Esophagus muscularis mucosa (tissue), 4 donors: ENCODE data around the gene ATG16L2. TPM values are rescaled to one million over a fixed set of nuclear protein-coding genes. Genes with fewer than 3 reads are reported as not detected.

Experiments
- DNase-seq: peaks from one replicate; pipeline ENCODE4 v3.0.0-alpha.2; 2017; ENCODE audit errors: extremely low spot score
- H3K27ac ChIP-seq, 4 donors: fragments of 200-600 bp; sonication (generic); replicated peaks in 1 of 4; 1 replicate in 3 of 4; 2 replicates in 1 of 4; pipeline ENCODE4 v1.5.1; 2016 to 2019; ENCODE audit warnings: mild to moderate bottlenecking in 1 of 4
- H3K27me3 ChIP-seq, 4 donors: fragments of 200-600 bp; sonication (generic); one replicate each; pipeline versions ENCODE4 v1.5.1 to v1.6.0; 2016 to 2019
- H3K36me3 ChIP-seq, 4 donors: fragments of 200-600 bp; sonication (generic); one replicate each; pipeline ENCODE4 v1.5.1; 2016 to 2019
- H3K4me1 ChIP-seq, 4 donors: fragments of 200-600 bp; sonication (generic); one replicate each; pipeline ENCODE4 v1.5.1; 2016 to 2019
- H3K4me3 ChIP-seq, 4 donors: fragments of 200-600 bp; sonication (generic); 1 replicate in 2 of 4; 2 replicates in 2 of 4; pipeline ENCODE4 v1.5.1; 2016 to 2019; ENCODE audit warnings: mild to moderate bottlenecking in 4 of 4, moderate library complexity in 1 of 4
- H3K9me3 ChIP-seq, 4 donors: fragments of 200-600 bp; sonication (generic); 1 replicate in 3 of 4; 2 replicates in 1 of 4; pipeline ENCODE4 v1.5.1; 2016 to 2019
- CTCF ChIP-seq, 3 experiments: fragments of 200-600 bp in 2 of 3; fragments of 450-650 bp in 1 of 3; sonication (generic) in 2 of 3; IDR thresholded peaks; one replicate each; pipeline ENCODE4 v1.5.1; 2017 to 2019; ENCODE audit warnings: antibody characterized with exemption in 3 of 3, mild to moderate bottlenecking in 2 of 3, moderate library complexity in 1 of 3
- EP300 ChIP-seq: sonication (generic); formaldehyde crosslinking; IDR thresholded peaks from one replicate; pipeline ENCODE4 v1.6.1; 2017; ENCODE audit warnings: antibody characterized with exemption
- POLR2A ChIP-seq: fragments of 450-650 bp; IDR thresholded peaks from one replicate; pipeline ENCODE4 v1.6.1; 2017; ENCODE audit warnings: antibody characterized with exemption, moderate library complexity, mild to moderate bottlenecking, low read depth
- POLR2AphosphoS5 ChIP-seq, 2 donors: sonication (generic); formaldehyde crosslinking; IDR thresholded peaks; one replicate each; pipeline ENCODE4 v1.6.1; 2017; ENCODE audit warnings: antibody characterized with exemption in 2 of 2
- WGBS: methylation state at CpG from one replicate; pipeline ENCODE4 v1.1.5; 2018; 5-methylcytosine and 5-hydroxymethylcytosine counted together
- intact Hi-C: fragments of 100-400 bp; cut with DNase I; formaldehyde crosslinking; loops from one replicate; pipeline ENCODE4 v1.15.1; 2023
- total RNA-seq, 4 donors: library from RNA; depleted of rRNA; stranded (reverse); fragments of >200 nt; gene quantifications; one replicate each; pipeline versions ENCODE4 v1.1.0 to v1.2.1, GENCODE V29; 2016

The ATG16L2 gene
- total RNA-seq, 4 donors from 2014 or later: 11.8 to 19.3 (median 18.2) TPM

GRCh38 chr11:72793425-72794367, 20.5 kb upstream of the ATG16L2 start, which contains the start of gene STARD10:
Gene STARD10 (minus strand): TSS chr11:72794047. CDS start chr11:72781181, 12,866 bp downstream.
- TF ChIP-seq CTCF (IDR thresholded peaks at IDR 0.05) (peak; percentile 94 to 100 (median 99)), POLR2A (no peak), POLR2AphosphoS5 (IDR thresholded peaks at IDR 0.05) (peak; percentile 80 to 86), EP300 (no peak)
- 3% methylated on average over 22 of the region's 55 CpGs for WGBS
- H3K27me3 ChIP-seq: no peaks in the 10 kb centered on the region
- no peaks in the 10 kb centered on the region for H3K36me3 ChIP-seq
- intact Hi-C loops: loop anchor here (1.0 kb wide), 1 partner anchor 68 kb away; no protein-coding TSS in a partner anchor
- DNase-seq: peak; percentile 99
- peak within 1 kb of the TSS; percentile 66 to 75 (median 68) for H3K4me3 ChIP-seq
- H3K4me1 ChIP-seq: peaks cover 30 to 33% (median 31%) of the 10 kb centered on the region in 4 donors
- H3K9me3 ChIP-seq: no peaks in the 10 kb centered on the region
- peak within 1 kb of the TSS; percentile 87 to 95 (median 92) for H3K27ac ChIP-seq

GRCh38 chr11:72798361-72798760, 15.8 kb upstream of the ATG16L2 start:
- WGBS: 79% methylated on average over 4 of the region's 4 CpGs
- H3K36me3 ChIP-seq: no peaks in the 10 kb centered on the region
- no peaks in the 10 kb centered on the region for H3K27me3 ChIP-seq
- no peak overlapping the region for H3K4me3 ChIP-seq
- no peak overlapping the region for H3K27ac ChIP-seq
- H3K9me3 ChIP-seq: no peaks in the 10 kb centered on the region
- intact Hi-C loops: no loop called here
- no peak for TF ChIP-seq POLR2A
- TF ChIP-seq POLR2AphosphoS5 (IDR thresholded peaks at IDR 0.05): no peak
- TF ChIP-seq EP300: no peak
- no peak for TF ChIP-seq CTCF (IDR thresholded peaks at IDR 0.05)
- peaks cover 8 to 10% (median 9%) of the 10 kb centered on the region in 4 donors for H3K4me1 ChIP-seq
- DNase-seq: no peak

GRCh38 chr11:72799441-72799840, 14.8 kb upstream of the ATG16L2 start:
- H3K36me3 ChIP-seq: no peaks in the 10 kb centered on the region
- H3K4me1 ChIP-seq: peaks cover 3 to 4% (median 4%) of the 10 kb centered on the region in 4 donors
- H3K27ac ChIP-seq: no peak overlapping the region
- no peak overlapping the region for H3K4me3 ChIP-seq
- intact Hi-C loops: no loop called here
- no peak for DNase-seq
- 60% methylated on average over 4 of the region's 4 CpGs for WGBS
- TF ChIP-seq POLR2AphosphoS5 (IDR thresholded peaks at IDR 0.05) (no peak), CTCF (IDR thresholded peaks at IDR 0.05) (no peak), POLR2A (no peak), EP300 (no peak)
- no peaks in the 10 kb centered on the region for H3K27me3 ChIP-seq
- H3K9me3 ChIP-seq: no peaks in the 10 kb centered on the region

- whole genome bisulfite sequencing: 92% methylated on average over 6 of the region's 6 CpGs
- no peak overlapping the region for H3K27ac ChIP-seq
- DNase-seq: no peak
- H3K4me3 ChIP-seq: no peak overlapping the region
- no peaks in the 10 kb centered on the region for H3K4me1 ChIP-seq
- H3K36me3 ChIP-seq: no peaks in the 10 kb centered on the region
- H3K27me3 ChIP-seq: no peaks in the 10 kb centered on the region
- intact Hi-C loops: no loop called here
- TF ChIP-seq POLR2A: no peak
- no peak for TF ChIP-seq POLR2AphosphoS5 (IDR thresholded peaks at IDR 0.05)
- no peak for TF ChIP-seq EP300
- TF ChIP-seq CTCF (IDR thresholded peaks at IDR 0.05): no peak
- H3K9me3 ChIP-seq: no peaks in the 10 kb centered on the region
These were observed 11.4 kb upstream of the ATG16L2 start for GRCh38 chr11:72802822-72803221.
